ACHN (cell line): ENCODE data around the gene IMPDH2.

Experiments
- DNase-seq: peaks from one replicate; pipeline ENCODE4 v3.0.0-alpha.2; 2015
- in situ Hi-C: cut with HindIII; loops from 2 replicates; pipeline ENCODE4 v1.10.0; 2017; ENCODE audit warnings: low sequenced_read_pairs, low pct_ligation_motif_present, low pct_unique_long_range_greater_than_20kb

The IMPDH2 gene

GRCh38 chr3:49028673-49029562 is at the start of gene IMPDH2:
TSS of gene IMPDH2 (minus strand) at chr3:49029398. CDS start at chr3:49029350, 48 bp downstream.
- in situ Hi-C loops = no loop called here
- peak; percentile 91 for DNase-seq

- in situ Hi-C loops = no loop called here
- no peak for DNase-seq
Measured at GRCh38 chr3:49076646-49077045, 47.4 kb upstream of the IMPDH2 start.

GRCh38 chr3:49076116-49076515 is 46.9 kb upstream of the IMPDH2 start:
- in situ Hi-C loops = no loop called here
- DNase-seq = no peak

GRCh38 chr3:49058011-49058410 is 28.8 kb upstream of the IMPDH2 start:
- no peak for DNase-seq
- in situ Hi-C loops = no loop called here

- in situ Hi-C loops = no loop called here
- no peak for DNase-seq
Measured at GRCh38 chr3:49057268-49057667, 28.1 kb upstream of the IMPDH2 start.

- in situ Hi-C loops = no loop called here
- DNase-seq = no peak
Measured at GRCh38 chr3:49054344-49054862, 25.2 kb upstream of the IMPDH2 start.

- in situ Hi-C loops = no loop called here
- DNase-seq = no peak
Measured at GRCh38 chr3:49053543-49053942, 24.3 kb upstream of the IMPDH2 start.

GRCh38 chr3:49035281-49035680 is 6.1 kb upstream of the IMPDH2 start:
- in situ Hi-C loops = no loop called here
- no peak for DNase-seq

GRCh38 chr3:49034650-49035049 is 5.5 kb upstream of the IMPDH2 start:
- DNase-seq = no peak
- in situ Hi-C loops = no loop called here

GRCh38 chr3:49032646-49033304 is 3.6 kb upstream of the IMPDH2 start:
- DNase-seq = no peak
- in situ Hi-C loops = no loop called here

- in situ Hi-C loops = no loop called here
- DNase-seq = no peak
Measured at GRCh38 chr3:49030321-49030720, 1.1 kb upstream of the IMPDH2 start.

GRCh38 chr3:49029563-49029884 is 326 bp upstream of the IMPDH2 start:
- in situ Hi-C loops = no loop called here
- no peak for DNase-seq

- no peak for DNase-seq
- in situ Hi-C loops = no loop called here
Measured at GRCh38 chr3:49028298-49028672, 913 bp downstream of the IMPDH2 start.

GRCh38 chr3:49027634-49028033 is 1.6 kb downstream of the IMPDH2 start:
- in situ Hi-C loops = no loop called here
- DNase-seq = no peak

GRCh38 chr3:49026536-49026935 is 2.7 kb downstream of the IMPDH2 start:
- in situ Hi-C loops = no loop called here
- DNase-seq = no peak

- no peak for DNase-seq
- in situ Hi-C loops = no loop called here
Measured at GRCh38 chr3:49025793-49026520, 3.2 kb downstream of the IMPDH2 start.

GRCh38 chr3:49025005-49025792 is 4.0 kb downstream of the IMPDH2 start:
- no peak for DNase-seq
- in situ Hi-C loops = no loop called here

- in situ Hi-C loops = no loop called here
- no peak for DNase-seq
Measured at GRCh38 chr3:49024449-49024848, 4.7 kb downstream of the IMPDH2 start.

GRCh38 chr3:49023775-49024174 is 5.4 kb downstream of the IMPDH2 start:
- DNase-seq = no peak
- in situ Hi-C loops = no loop called here
